Nephron progenitor cell (in vitro differentiated cells): Measurements from ENCODE around the gene KIF21A.

ENCODE experiments used
- DNase-seq: peaks from one replicate; pipeline ENCODE4 v3.0.0; 2021
- H3K27ac Mint-ChIP-seq: 2 replicates; pipeline ENCODE4 v1.8.0; 2021; ENCODE audit warnings: mild to moderate bottlenecking, moderate library complexity, mixed read lengths
- H3K27me3 Mint-ChIP-seq: 2 replicates; pipeline ENCODE4 v1.8.0; 2021; ENCODE audit warnings: mild to moderate bottlenecking, low read depth, mixed read lengths; ENCODE audit not compliant: poor library complexity
- H3K36me3 Mint-ChIP-seq: 2 replicates; pipeline ENCODE4 v1.8.0; 2021; ENCODE audit warnings: low read depth, mixed read lengths
- H3K4me1 Mint-ChIP-seq: 2 replicates; pipeline ENCODE4 v1.8.0; 2021; ENCODE audit warnings: mixed read lengths
- H3K4me3 Mint-ChIP-seq: 2 replicates; pipeline ENCODE4 v1.8.0; 2021; ENCODE audit warnings: mild to moderate bottlenecking, moderate library complexity, mixed read lengths
- H3K9me3 Mint-ChIP-seq: 2 replicates; pipeline ENCODE4 v1.8.0; 2021; ENCODE audit warnings: mild to moderate bottlenecking, moderate library complexity, mixed read lengths
- TF ChIP-seq, protein P1 (sequence below): fragments of 200-600 bp; sonication (generic); IDR thresholded peaks from 2 replicates; pipeline ENCODE4 v1.5.0; 2021; ENCODE audit warnings: antibody characterized with exemption

The KIF21A gene

GRCh38 chr12:39319180-39319579, 123.7 kb downstream of the KIF21A start:
- Mint-ChIP-seq H3K36me3 (no peaks in the 10 kb centered on the region), H3K9me3 (no peaks in the 10 kb centered on the region), H3K27ac (no peak overlapping the region), H3K4me1 (no peaks in the 10 kb centered on the region), H3K27me3 (no peaks in the 10 kb centered on the region), H3K4me3 (no peak overlapping the region)
- no peak for DNase-seq
- TF ChIP-seq, protein P1, sequence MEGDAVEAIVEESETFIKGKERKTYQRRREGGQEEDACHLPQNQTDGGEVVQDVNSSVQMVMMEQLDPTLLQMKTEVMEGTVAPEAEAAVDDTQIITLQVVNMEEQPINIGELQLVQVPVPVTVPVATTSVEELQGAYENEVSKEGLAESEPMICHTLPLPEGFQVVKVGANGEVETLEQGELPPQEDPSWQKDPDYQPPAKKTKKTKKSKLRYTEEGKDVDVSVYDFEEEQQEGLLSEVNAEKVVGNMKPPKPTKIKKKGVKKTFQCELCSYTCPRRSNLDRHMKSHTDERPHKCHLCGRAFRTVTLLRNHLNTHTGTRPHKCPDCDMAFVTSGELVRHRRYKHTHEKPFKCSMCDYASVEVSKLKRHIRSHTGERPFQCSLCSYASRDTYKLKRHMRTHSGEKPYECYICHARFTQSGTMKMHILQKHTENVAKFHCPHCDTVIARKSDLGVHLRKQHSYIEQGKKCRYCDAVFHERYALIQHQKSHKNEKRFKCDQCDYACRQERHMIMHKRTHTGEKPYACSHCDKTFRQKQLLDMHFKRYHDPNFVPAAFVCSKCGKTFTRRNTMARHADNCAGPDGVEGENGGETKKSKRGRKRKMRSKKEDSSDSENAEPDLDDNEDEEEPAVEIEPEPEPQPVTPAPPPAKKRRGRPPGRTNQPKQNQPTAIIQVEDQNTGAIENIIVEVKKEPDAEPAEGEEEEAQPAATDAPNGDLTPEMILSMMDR, result no peak

GRCh38 chr12:39314547-39314946, 128.4 kb downstream of the KIF21A start:
- no peaks in the 10 kb centered on the region for H3K9me3 Mint-ChIP-seq
- no peak for DNase-seq
- no peaks in the 10 kb centered on the region for H3K27me3 Mint-ChIP-seq
- H3K27ac Mint-ChIP-seq, result no peak overlapping the region
- H3K36me3 Mint-ChIP-seq, result no peaks in the 10 kb centered on the region
- TF ChIP-seq, protein P1, result no peak
- no peak overlapping the region for H3K4me3 Mint-ChIP-seq
- H3K4me1 Mint-ChIP-seq, result no peaks in the 10 kb centered on the region

DNA sequence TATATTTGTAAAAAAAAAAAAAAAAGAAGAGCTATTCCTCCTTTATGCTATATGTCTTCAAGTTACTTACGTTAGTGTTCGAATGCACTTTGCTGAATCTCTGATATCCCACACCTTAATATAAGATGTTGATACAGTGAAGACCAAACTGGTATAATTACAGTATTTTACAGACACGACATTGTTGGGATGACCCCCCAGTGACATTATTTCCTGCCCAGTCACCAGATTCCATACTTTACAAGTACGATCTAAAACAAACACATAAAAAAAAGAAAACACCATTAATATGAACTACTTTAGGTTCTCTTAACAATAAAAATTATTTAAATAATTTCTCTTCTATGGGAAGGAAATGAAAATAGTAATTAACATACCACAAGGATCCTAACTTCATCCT, 133.4 kb downstream of the KIF21A start:
- no peaks in the 10 kb centered on the region for H3K27me3 Mint-ChIP-seq
- H3K4me3 Mint-ChIP-seq, result no peak overlapping the region
- TF ChIP-seq, protein P1, result no peak
- DNase-seq, result no peak
- peaks cover 17% of the 10 kb centered on the region for H3K36me3 Mint-ChIP-seq
- no peaks in the 10 kb centered on the region for H3K9me3 Mint-ChIP-seq
- H3K27ac Mint-ChIP-seq, result no peak overlapping the region
- H3K4me1 Mint-ChIP-seq, result no peaks in the 10 kb centered on the region

GRCh38 chr12:39301422-39301821, 141.5 kb downstream of the KIF21A start:
- no peak for DNase-seq
- Mint-ChIP-seq H3K9me3 (peaks cover 13% of the 10 kb centered on the region), H3K36me3 (peaks cover 37% of the 10 kb centered on the region), H3K4me3 (no peak overlapping the region), H3K4me1 (peaks cover 27% of the 10 kb centered on the region), H3K27me3 (no peaks in the 10 kb centered on the region), H3K27ac (no peak overlapping the region)
- TF ChIP-seq, protein P1, result no peak

DNA sequence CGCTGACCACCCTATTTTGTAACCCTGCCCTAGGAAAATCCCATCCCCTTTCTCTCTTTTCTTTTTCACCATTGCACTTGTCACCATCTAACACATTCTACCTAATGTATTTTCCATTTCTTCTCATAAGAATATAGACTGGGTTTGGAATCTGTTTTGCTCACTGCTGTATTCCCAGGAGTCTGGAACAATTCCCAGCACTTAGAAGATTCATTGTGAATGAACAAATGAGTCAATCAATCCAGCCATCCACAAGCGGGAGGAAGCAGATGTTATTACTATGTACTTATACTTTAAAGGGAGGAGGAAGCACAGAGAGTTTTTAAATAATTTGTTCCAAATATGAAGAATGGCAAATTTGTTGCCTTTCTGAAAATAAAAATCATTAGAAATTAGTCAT, 142.1 kb downstream of the KIF21A start:
- peaks cover 38% of the 10 kb centered on the region for H3K36me3 Mint-ChIP-seq
- peaks cover 13% of the 10 kb centered on the region for H3K9me3 Mint-ChIP-seq
- H3K4me1 Mint-ChIP-seq, result peaks cover 29% of the 10 kb centered on the region
- TF ChIP-seq, protein P1, result no peak
- peak overlapping the region; percentile 55 for H3K27ac Mint-ChIP-seq
- no peak for DNase-seq
- H3K27me3 Mint-ChIP-seq, result no peaks in the 10 kb centered on the region
- H3K4me3 Mint-ChIP-seq, result no peak overlapping the region

- Mint-ChIP-seq H3K36me3 (peaks cover 21% of the 10 kb centered on the region), H3K4me3 (peak overlapping the region; percentile 55), H3K4me1 (peaks cover 50% of the 10 kb centered on the region), H3K27ac (peak overlapping the region; percentile 99), H3K9me3 (peaks cover 13% of the 10 kb centered on the region), H3K27me3 (no peaks in the 10 kb centered on the region)
- TF ChIP-seq, protein P1, result no peak
- DNase-seq, result peak; percentile 12
These were observed 145.0 kb downstream of the KIF21A start for GRCh38 chr12:39297891-39298290.
